ENCODE measurements around the gene RNF103. TPM values are rescaled to one million over a fixed set of nuclear protein-coding genes. Genes with fewer than 3 reads are reported as not detected.

RNF103 gene
- total and polyA plus RNA-seq, 8 donors, result 17.4 to 28.4 (median 21.8) TPM

GRCh38 chr2:86562922-86563649 is 60.6 kb downstream of the RNF103 start, which contains the start of gene CHMP3:
TSS of gene CHMP3 (minus strand) at chr2:86563443. CDS start at chr2:86563348, 95 bp downstream.
- no peak for FAIRE-seq
- peak; percentile 93 to 98 (median 96) for ATAC-seq
- intact Hi-C loops (cut with DNase I), result no loop called here

GRCh38 chr2:86562485-86562921 is 61.2 kb downstream of the RNF103 start:
- WGBS, 2 donors, result 0 to 1% methylated on average over 16 of the region's 16 CpGs
- TF ChIP-seq CTCF (IDR thresholded peaks at IDR 0.05), result no peak
- Histone ChIP-seq H3K4me1 (peaks cover 13 to 30% (median 23%) of the 10 kb centered on the region in 3 donors), H3K9me3 (no peaks in the 10 kb centered on the region), H3K27me3 (no peaks in the 10 kb centered on the region), H3K36me3 (no peaks in the 10 kb centered on the region), H3K4me3 (peak overlapping the region; percentile 64 to 88 (median 74)), H3K27ac (peak overlapping the region; percentile 99 to 100 (median 100))
- DNase-seq (no peak), ATAC-seq (peak; percentile 27 to 47 (median 34)), FAIRE-seq (no peak)
- intact Hi-C loops (cut with DNase I), result no loop called here

More at GRCh38 chr2:86562922-86563649, 60.6 kb downstream of the RNF103 start, which contains the start of gene CHMP3:
- peak within 1 kb of the TSS; percentile 64 to 88 (median 74) for H3K4me3 ChIP-seq
- peak; percentile 96 to 99 (median 97) for DNase-seq
- peak within 1 kb of the TSS; percentile 99 to 100 (median 100) for H3K27ac ChIP-seq
- WGBS, 2 donors, result 0% methylated on average over 57 of the region's 57 CpGs
- H3K4me1 ChIP-seq, result peaks cover 13 to 30% (median 23%) of the 10 kb centered on the region in 3 donors
- no peaks in the 10 kb centered on the region for H3K36me3 ChIP-seq
- no peaks in the 10 kb centered on the region for H3K27me3 ChIP-seq
- no peak for TF ChIP-seq CTCF (IDR thresholded peaks at IDR 0.05)
- no peaks in the 10 kb centered on the region for H3K9me3 ChIP-seq

GRCh38 chr2:86557836-86558235 is 65.8 kb downstream of the RNF103 start:
- FAIRE-seq, result no peak
- no peaks in the 10 kb centered on the region for H3K36me3 ChIP-seq
- 98 to 100% methylated on average over 2 of the region's 2 CpGs for WGBS, 2 donors

GRCh38 chr2:86556508-86556907 is 67.2 kb downstream of the RNF103 start:
- H3K9me3 ChIP-seq, result no peaks in the 10 kb centered on the region
- H3K27me3 ChIP-seq, result no peaks in the 10 kb centered on the region
- no peak for DNase-seq
- H3K27ac ChIP-seq, result no peak overlapping the region
- H3K4me3 ChIP-seq, result no peak overlapping the region
- TF ChIP-seq CTCF (IDR thresholded peaks at IDR 0.05), result no peak
- intact Hi-C loops (cut with DNase I), result no loop called here
- no peak for FAIRE-seq
- H3K4me1 ChIP-seq, result peaks cover 5 to 9% (median 8%) of the 10 kb centered on the region in 3 donors
- 82% methylated on average over 16 of the region's 16 CpGs for WGBS, 2 donors
- ATAC-seq, result no peak
- no peaks in the 10 kb centered on the region for H3K36me3 ChIP-seq

More at GRCh38 chr2:86557836-86558235, 65.8 kb downstream of the RNF103 start:
- peaks cover 13 to 16% (median 14%) of the 10 kb centered on the region in 3 donors for H3K4me1 ChIP-seq
- ATAC-seq (no peak), DNase-seq (no peak)
- no peaks in the 10 kb centered on the region for H3K27me3 ChIP-seq
- intact Hi-C loops (cut with DNase I), result no loop called here
- H3K27ac ChIP-seq, result no peak overlapping the region
- no peaks in the 10 kb centered on the region for H3K9me3 ChIP-seq
- H3K4me3 ChIP-seq, result no peak overlapping the region
- TF ChIP-seq CTCF (IDR thresholded peaks at IDR 0.05), result no peak

Other genes with a start within 250 kb of the RNF103 start
- 10 to 100 TPM; 21.6 to 35.4 (median 28.3) TPM for gene KDM3A, start 182.5 kb downstream of the RNF103 start, total RNA-seq
- 10 to 100 TPM; 15.4 to 23.0 TPM for gene KDM3A, start 182.5 kb downstream of the RNF103 start, polyA plus RNA-seq
- gene CHMP3, start 60.4 kb downstream of the RNF103 start, total RNA-seq, result 10 to 100 TPM; 62.0 to 87.6 (median 80.9) TPM
- gene CHMP3, start 60.4 kb downstream of the RNF103 start, polyA plus RNA-seq, result 10 to 100 TPM; 25.7 to 48.7 TPM
- gene RMND5A, start 96.4 kb upstream of the RNF103 start, total RNA-seq, result 10 to 100 TPM in 5 of 6 donors, 1 to 10 TPM in 1; 9.9 to 19.4 (median 14.1) TPM
- gene RMND5A, start 96.4 kb upstream of the RNF103 start, polyA plus RNA-seq, result 1 to 10 TPM; 5.1 to 6.3 TPM
- 1 to 10 TPM in 4 of 6 donors, under 1 TPM in 2; 0.39 to 2.0 (median 1.1) TPM for gene CD8A, start 167.0 kb upstream of the RNF103 start, total RNA-seq
- gene CD8A, start 167.0 kb upstream of the RNF103 start, polyA plus RNA-seq, result 1 to 10 TPM; 1.2 to 1.4 TPM
- under 1 TPM in 5 of 6 donors, not detected in 1; 0.23 to 0.92 (median 0.67) TPM for gene CD8B, start 238.0 kb upstream of the RNF103 start, total RNA-seq
- under 1 TPM; 0.46 to 0.77 TPM for gene CD8B, start 238.0 kb upstream of the RNF103 start, polyA plus RNA-seq